IMR-90 (cell line): ENCODE results near the gene ST7. TPM values are rescaled to one million over a fixed set of nuclear protein-coding genes. Genes with fewer than 3 reads are reported as not detected.
A peak's percentile ranks its signal among the peaks of the same experiment; 100 is the strongest.

Experiments used
- ATAC-seq: fragments of 200-7000 bp; cut with Tn5 transposase; 2 replicates; pipeline ENCODE4 v1.9.1; 2020; ENCODE audit warnings: low read depth, mild to moderate bottlenecking, moderate library complexity
- BruUV-seq: library from RNA; stranded (reverse); fragments of 400-500 nt; replicated peaks from 2 replicates; lab custom pipeline; 2021; lab: Mats Ljungman, UMichigan
- CTCF ChIA-PET: fragments of 300-600 bp; formaldehyde crosslinking; extraction: SDS; loops from one replicate; lab custom pipeline; 2021; ENCODE audit warnings: antibody characterized with exemption; lab: Yijun Ruan, JAX
- POLR2A ChIA-PET: fragments of 300-600 bp; sonication (Branson Sonifier 250); formaldehyde crosslinking; loops from one replicate; lab custom pipeline; 2022; ENCODE audit warnings: antibody characterized with exemption; ENCODE audit not compliant: unreplicated experiment; lab: Charles Lee
- DNase-seq: peaks from one replicate; pipeline ENCODE4 v3.0.0; 2013
- H2AFZ ChIP-seq: replicated peaks from 2 replicates; pipeline ENCODE3; 2013; ENCODE audit warnings: low read length, mild to moderate bottlenecking; ENCODE audit not compliant: poor library complexity
- H2AK5ac ChIP-seq: 2 replicates; pipeline ENCODE4 v1.6.1; 2013; ENCODE audit warnings: low read depth, low read length, inconsistent platforms
- H2AK9ac ChIP-seq: replicated peaks from 2 replicates; pipeline ENCODE3; 2013; ENCODE audit warnings: mild to moderate bottlenecking, low read depth, low read length, moderate library complexity; ENCODE audit not compliant: poor library complexity
- H2BK120ac ChIP-seq: 2 replicates; pipeline ENCODE4 v1.6.1; 2013; ENCODE audit warnings: low read depth, low read length, inconsistent platforms
- H2BK15ac ChIP-seq: 3 replicates; pipeline ENCODE4 v1.6.1; 2013; ENCODE audit warnings: low read depth, low read length, inconsistent platforms
- H2BK20ac ChIP-seq: 2 replicates; pipeline ENCODE4 v1.6.1; 2013; ENCODE audit warnings: low read depth, mild to moderate bottlenecking, inconsistent platforms, low read length, moderate library complexity
- H2BK5ac ChIP-seq: 2 replicates; pipeline ENCODE4 v1.6.1; 2013; ENCODE audit warnings: mild to moderate bottlenecking, low read depth, low read length, inconsistent platforms; ENCODE audit not compliant: poor library complexity, severe bottlenecking
- H3K14ac ChIP-seq: replicated peaks from 2 replicates; pipeline ENCODE4 v1.6.1; 2013; ENCODE audit warnings: low read depth, low read length, inconsistent platforms
- H3K18ac ChIP-seq: 2 replicates; pipeline ENCODE4 v1.6.1; 2013; ENCODE audit warnings: low read depth, low read length, control low read depth
- H3K23ac ChIP-seq: 2 replicates; pipeline ENCODE4 v1.6.1; 2013; ENCODE audit warnings: low read depth, low read length, inconsistent platforms
- H3K27ac ChIP-seq: 2 replicates; pipeline ENCODE4 v1.5.1; 2013; ENCODE audit warnings: mild to moderate bottlenecking, control low read depth, low read length; ENCODE audit not compliant: insufficient read depth
- H3K27me3 ChIP-seq: 2 replicates; pipeline ENCODE4 v1.6.1; 2013; ENCODE audit warnings: low read length; ENCODE audit not compliant: control insufficient read depth, insufficient read depth
- H3K36me3 ChIP-seq: 2 replicates; pipeline ENCODE4 v1.6.1; 2013; ENCODE audit warnings: low read length, mixed read lengths; ENCODE audit not compliant: control insufficient read depth, insufficient read depth
- H3K4ac ChIP-seq: 2 replicates; pipeline ENCODE4 v1.6.1; 2013; ENCODE audit warnings: low read depth, low read length, inconsistent platforms
- H3K4me1 ChIP-seq: 2 replicates; pipeline ENCODE4 v1.6.1; 2013; ENCODE audit warnings: low read length, mixed read lengths; ENCODE audit not compliant: control insufficient read depth, insufficient read depth
- H3K4me2 ChIP-seq: 2 replicates; pipeline ENCODE4 v1.6.1; 2013; ENCODE audit warnings: low read depth, mild to moderate bottlenecking, control low read depth, low read length, moderate library complexity
- H3K4me3 ChIP-seq: 2 replicates; pipeline ENCODE4 v1.5.1; 2013; ENCODE audit warnings: low read depth, mild to moderate bottlenecking, control low read depth, low read length, moderate library complexity; ENCODE audit not compliant: insufficient read depth
- H3K56ac ChIP-seq: 2 replicates; pipeline ENCODE4 v1.6.1; 2013; ENCODE audit warnings: low read length, inconsistent platforms; ENCODE audit not compliant: insufficient read depth; ENCODE audit errors: extremely low read depth
- H3K79me1 ChIP-seq, 2 experiments: 2 replicates each; pipeline ENCODE4 v1.6.1; 2013; ENCODE audit warnings: low read length in 2 of 2, inconsistent platforms in 1 of 2, low read depth in 1 of 2
- H3K9ac ChIP-seq: 2 replicates; pipeline ENCODE4 v1.6.1; 2013; ENCODE audit warnings: low read depth, low read length, control low read depth
- H3K9me1 ChIP-seq: 2 replicates; pipeline ENCODE4 v1.6.1; 2013; ENCODE audit warnings: low read length, inconsistent platforms; ENCODE audit not compliant: insufficient read depth
- H3K9me3 ChIP-seq: 2 replicates; pipeline ENCODE4 v1.6.1; 2013; ENCODE audit warnings: low read length; ENCODE audit not compliant: control insufficient read depth, insufficient read depth
- H4K20me1 ChIP-seq: 2 replicates; pipeline ENCODE4 v1.6.1; 2013; ENCODE audit warnings: low read length, inconsistent platforms; ENCODE audit not compliant: insufficient read depth
- H4K5ac ChIP-seq: 2 replicates; pipeline ENCODE4 v1.6.1; 2013; ENCODE audit warnings: mild to moderate bottlenecking, low read depth, low read length, control low read depth
- H4K8ac ChIP-seq, 2 experiments: 2 replicates each; pipeline ENCODE4 v1.6.1; 2013; ENCODE audit warnings: low read depth in 2 of 2, low read length in 2 of 2, control low read depth in 1 of 2, inconsistent platforms in 1 of 2
- H4K91ac ChIP-seq: 2 replicates; pipeline ENCODE4 v1.6.1; 2013; ENCODE audit warnings: low read depth, low read length, inconsistent platforms; ENCODE audit not compliant: insufficient read depth
- MAZ ChIP-seq: IDR thresholded peaks from 2 replicates; pipeline ENCODE4 v1.6.1; 2012; ENCODE audit warnings: low read depth, mild to moderate bottlenecking, low read length, improper control_type of control experiment, moderate library complexity, borderline replicate concordance
- RFX5 ChIP-seq: IDR thresholded peaks from 2 replicates; pipeline ENCODE4 v1.8.0; 2012; ENCODE audit warnings: low read depth, mild to moderate bottlenecking, low read length, moderate library complexity
- WGBS, 2 experiments: methylation state at CpG; one replicate each; pipeline versions ENCODE4 v1.1.5 to v1.1.7; 2013; ENCODE audit warnings: missing lambda C conversion rate in 2 of 2; ENCODE audit not compliant: insufficient read length in 1 of 2; ENCODE audit errors: extremely low coverage in 2 of 2; 5-methylcytosine and 5-hydroxymethylcytosine counted together
- dilution Hi-C: fragments of 300-500 bp; cut with HindIII; formaldehyde crosslinking; loops from one replicate; pipeline ENCODE4 v1.14.3; 2018; ENCODE audit warnings: low sequenced_read_pairs; ENCODE audit not compliant: unreplicated experiment
- in situ Hi-C: fragments of 300-500 bp; cut with MboI; formaldehyde crosslinking; loops from 3 replicates; pipeline ENCODE4 v1.14.3; 2019; ENCODE audit warnings: low sequenced_read_pairs, inconsistent platforms, mixed read lengths
- intact Hi-C: fragments of 100-400 bp; cut with micrococcal nuclease; formaldehyde crosslinking; loops from 2 replicates; pipeline ENCODE4 v1.10.0; 2022
- polyA plus RNA-seq, 3 experiments: library from polyadenylated mRNA; depleted of rRNA; stranded (reverse); fragments of >200 nt; gene quantifications; 2 replicates each; pipeline ENCODE4 v1.2.3, GENCODE V29; 2012; ENCODE audit warnings: low replicate concordance in 1 of 3
- total RNA-seq: library from RNA; depleted of rRNA; stranded (reverse); fragments of >200 nt; gene quantifications from 2 replicates; pipeline ENCODE4 v1.2.3, GENCODE V29; 2012

The ST7 gene
- total and polyA plus RNA-seq, 2 of the 4 experiments (the other 2 are of a cell fraction), result 18.6 to 26.0 TPM

DNA sequence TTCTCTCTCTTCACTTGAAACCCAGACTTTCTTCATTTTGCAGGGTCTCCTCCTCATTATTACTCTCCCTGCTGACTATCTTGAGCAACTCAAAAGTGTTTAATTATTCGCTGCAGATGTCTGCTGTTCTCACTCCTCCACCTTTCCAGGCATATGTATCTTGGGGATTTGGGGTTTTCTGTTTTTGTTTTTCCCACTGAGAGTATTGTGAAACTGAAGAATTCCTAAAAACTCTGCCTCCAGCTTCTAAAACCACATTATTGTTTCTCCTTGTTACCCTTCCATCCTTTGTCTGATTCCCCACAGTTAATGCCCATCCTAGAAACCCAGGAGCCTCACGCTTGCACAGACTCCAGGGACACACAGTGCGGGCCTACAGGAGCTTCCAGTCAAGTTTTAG is 318.3 kb downstream of the ST7 start:
- Histone ChIP-seq H3K4me3 (no peak overlapping the region), H2AK5ac (peak overlapping the region; percentile 90; the same call in 1 of the 2 replicates), H2AK9ac (no peak overlapping the region), H3K14ac (peak overlapping the region; percentile 90), H4K5ac (peak overlapping the region; percentile 96), H3K9me1 (peaks cover 5% of the 10 kb centered on the region; the same call in 1 of the 2 replicates), H2BK20ac (peak overlapping the region; percentile 96), H3K9ac (no peak overlapping the region), H3K79me1 (0 out of 4 replicates have a peak, but pooled peaks cover 0 to 3% of the 10 kb centered on the region in 2 experiments), H2BK120ac (peak overlapping the region; percentile 97), H2BK5ac (peak overlapping the region; percentile 100), H4K8ac (peak overlapping the region; percentile 3 to 67; a peak in 1 of 4 replicates), H2AFZ (no peak overlapping the region), H3K9me3 (no peaks in the 10 kb centered on the region), H3K4ac (peak overlapping the region; percentile 94), H4K20me1 (no peaks in the 10 kb centered on the region), H3K56ac (no peak overlapping the region), H3K36me3 (no peaks in the 10 kb centered on the region), H3K4me1 (peaks cover 8% of the 10 kb centered on the region), H3K18ac (peak overlapping the region; percentile 95), H3K23ac (no peak overlapping the region), H2BK15ac (peak overlapping the region; percentile 74; the same call in 1 of the 3 replicates), H4K91ac (peak overlapping the region; percentile 84), H3K27me3 (no peaks in the 10 kb centered on the region), H3K4me2 (no peak overlapping the region), H3K27ac (peak overlapping the region; percentile 45; the same call in 1 of the 2 replicates)
- dilution Hi-C loops, result no loop called here
- 100% methylated on average over 2 of the region's 3 CpGs; no CpG with 5 or more reads in 1 of the 2 experiments for WGBS, 2 experiments
- intact Hi-C loops, result loop anchor here (5.0 kb wide), 1 partner anchor 51 kb away; the partner anchor contains the start of gene WNT2
- BruUV-seq, result no TSS peak
- TF ChIP-seq MAZ (no peak), RFX5 (no peak)
- in situ Hi-C loops, result no loop called here
- POLR2A ChIA-PET, result no interaction called here
- ATAC-seq (no peak), DNase-seq (no peak)
- CTCF ChIA-PET, result no interaction called here
